Measurements from ENCODE around the gene USP31. TPM values are rescaled to one million over a fixed set of nuclear protein-coding genes. Genes with fewer than 3 reads are reported as not detected.

Gene USP31
- total and polyA plus RNA-seq, 2 experiments from 2014 or later: 3.3 to 6.4 TPM

DNA sequence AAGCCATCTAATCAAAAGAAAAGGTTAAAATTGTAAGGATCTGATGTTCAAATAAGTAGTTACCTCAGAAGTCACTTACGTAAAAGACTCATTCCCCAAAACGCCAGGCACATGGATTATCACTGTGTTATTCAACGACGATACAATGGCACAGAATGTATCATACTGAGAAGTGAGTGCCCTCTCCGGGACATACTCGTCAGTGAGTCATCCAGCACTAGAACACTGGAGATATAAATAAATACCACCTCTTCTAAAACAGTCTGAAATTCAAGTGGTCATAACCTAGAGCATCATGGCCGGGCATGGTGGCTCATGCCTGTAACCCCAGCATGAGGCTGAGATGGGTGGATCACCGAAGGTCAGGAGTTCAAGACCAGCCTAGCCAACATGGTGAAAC, 24.9 kb downstream of the USP31 start:
- Histone ChIP-seq H3K27me3 (no peaks in the 10 kb centered on the region), H3K79me2 (peaks cover 65% of the 10 kb centered on the region), H4K20me1 (ENCODE audit: insufficient read depth, poor library complexity, severe bottlenecking) (no peaks in the 10 kb centered on the region), H2AFZ (no peak overlapping the region), H3K9me2 (replicated peaks; ENCODE audit: insufficient read depth) (no peaks in the 10 kb centered on the region), H3K27ac (no peak overlapping the region), H3K4me1 (ENCODE audit: insufficient read depth) (no peaks in the 10 kb centered on the region), H3K4me3 (no peak overlapping the region), H3K36me3 (replicated peaks; ENCODE audit: insufficient read depth, low read depth) (no peaks in the 10 kb centered on the region), H3K9me3 (ENCODE audit: low read depth) (no peaks in the 10 kb centered on the region), H3K4me2 (no peak overlapping the region)
- DNase-seq (ENCODE audit: low spot score): no peak
- TF ChIP-seq EZH2phosphoT487 (IDR thresholded peaks at IDR 0.05; ENCODE audit: low read depth, severe bottlenecking, unreplicated experiment) (no peak), EZH2 (IDR thresholded peaks at IDR 0.05; ENCODE audit: borderline replicate concordance) (no peak)
- TF ChIP-seq, protein P1, sequence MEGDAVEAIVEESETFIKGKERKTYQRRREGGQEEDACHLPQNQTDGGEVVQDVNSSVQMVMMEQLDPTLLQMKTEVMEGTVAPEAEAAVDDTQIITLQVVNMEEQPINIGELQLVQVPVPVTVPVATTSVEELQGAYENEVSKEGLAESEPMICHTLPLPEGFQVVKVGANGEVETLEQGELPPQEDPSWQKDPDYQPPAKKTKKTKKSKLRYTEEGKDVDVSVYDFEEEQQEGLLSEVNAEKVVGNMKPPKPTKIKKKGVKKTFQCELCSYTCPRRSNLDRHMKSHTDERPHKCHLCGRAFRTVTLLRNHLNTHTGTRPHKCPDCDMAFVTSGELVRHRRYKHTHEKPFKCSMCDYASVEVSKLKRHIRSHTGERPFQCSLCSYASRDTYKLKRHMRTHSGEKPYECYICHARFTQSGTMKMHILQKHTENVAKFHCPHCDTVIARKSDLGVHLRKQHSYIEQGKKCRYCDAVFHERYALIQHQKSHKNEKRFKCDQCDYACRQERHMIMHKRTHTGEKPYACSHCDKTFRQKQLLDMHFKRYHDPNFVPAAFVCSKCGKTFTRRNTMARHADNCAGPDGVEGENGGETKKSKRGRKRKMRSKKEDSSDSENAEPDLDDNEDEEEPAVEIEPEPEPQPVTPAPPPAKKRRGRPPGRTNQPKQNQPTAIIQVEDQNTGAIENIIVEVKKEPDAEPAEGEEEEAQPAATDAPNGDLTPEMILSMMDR (IDR thresholded peaks at IDR 0.05; ENCODE audit: poor library complexity): no peak
- WGBS (ENCODE audit: low lambda C conversion rate, missing lambda C conversion rate): 86% methylated on average over 8 of the region's 8 CpGs

DNA sequence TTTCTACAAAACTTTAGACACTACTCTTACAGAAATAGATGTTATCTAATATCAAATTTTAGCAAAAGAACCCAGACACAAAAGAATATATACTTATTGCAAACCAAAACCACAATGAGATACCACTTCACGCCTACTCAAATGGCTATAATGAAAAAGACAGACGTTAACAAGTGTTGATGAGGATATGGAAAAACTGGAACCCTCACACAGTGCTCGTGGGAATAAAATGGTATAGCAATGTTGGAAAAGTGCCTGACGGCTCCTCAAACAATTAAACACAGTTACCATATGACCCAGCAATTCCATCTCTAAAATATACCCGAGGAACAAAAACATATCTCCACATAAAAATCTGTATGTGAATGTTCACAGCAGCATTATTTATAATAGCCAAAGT, 27.1 kb downstream of the USP31 start:
- no peak for DNase-seq (ENCODE audit: low spot score)
- H3K4me3 ChIP-seq: no peak overlapping the region
- no peak overlapping the region for H3K4me2 ChIP-seq
- TF ChIP-seq, protein P1 (IDR thresholded peaks at IDR 0.05; ENCODE audit: poor library complexity): no peak
- TF ChIP-seq EZH2phosphoT487 (IDR thresholded peaks at IDR 0.05; ENCODE audit: low read depth, severe bottlenecking, unreplicated experiment): no peak
- no peak for TF ChIP-seq EZH2 (IDR thresholded peaks at IDR 0.05; ENCODE audit: borderline replicate concordance)
- H3K27me3 ChIP-seq: no peaks in the 10 kb centered on the region
- no peak overlapping the region for H2AFZ ChIP-seq
- no peak overlapping the region for H3K27ac ChIP-seq
- H3K79me2 ChIP-seq: peaks cover 68% of the 10 kb centered on the region
- H3K9me3 ChIP-seq (ENCODE audit: low read depth): no peaks in the 10 kb centered on the region
- no peaks in the 10 kb centered on the region for H3K9me2 ChIP-seq (replicated peaks; ENCODE audit: insufficient read depth)
- no peaks in the 10 kb centered on the region for H4K20me1 ChIP-seq (ENCODE audit: insufficient read depth, poor library complexity, severe bottlenecking)
- no peaks in the 10 kb centered on the region for H3K4me1 ChIP-seq (ENCODE audit: insufficient read depth)
- no peaks in the 10 kb centered on the region for H3K36me3 ChIP-seq (replicated peaks; ENCODE audit: insufficient read depth, low read depth)
- WGBS (ENCODE audit: low lambda C conversion rate, missing lambda C conversion rate): 82% methylated on average over 5 of the region's 5 CpGs

DNA sequence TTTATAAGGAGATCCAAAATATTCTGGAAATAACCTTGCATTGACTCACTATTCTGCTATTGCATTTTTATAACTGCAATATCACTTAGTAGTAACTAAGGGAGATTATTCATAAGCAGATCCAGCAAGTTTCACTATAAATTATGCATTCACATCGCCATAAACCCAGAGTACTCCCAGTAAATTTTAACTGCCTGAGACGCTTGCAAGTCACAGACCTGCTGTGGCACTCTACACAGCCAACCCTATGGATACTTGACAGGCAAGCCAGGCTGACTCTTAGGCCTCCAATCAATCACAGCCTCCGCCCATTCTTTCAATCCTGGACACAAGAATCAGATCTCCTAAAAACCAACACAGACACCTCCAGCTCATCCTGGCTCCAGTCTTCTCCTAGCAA, 28.2 kb downstream of the USP31 start:
- Histone ChIP-seq H3K9me2 (replicated peaks; ENCODE audit: insufficient read depth) (no peaks in the 10 kb centered on the region), H3K36me3 (replicated peaks; ENCODE audit: insufficient read depth, low read depth) (no peaks in the 10 kb centered on the region), H3K4me3 (no peak overlapping the region), H4K20me1 (ENCODE audit: insufficient read depth, poor library complexity, severe bottlenecking) (no peaks in the 10 kb centered on the region), H2AFZ (no peak overlapping the region), H3K4me2 (no peak overlapping the region), H3K79me2 (peaks cover 61% of the 10 kb centered on the region), H3K4me1 (ENCODE audit: insufficient read depth) (no peaks in the 10 kb centered on the region), H3K9me3 (ENCODE audit: low read depth) (no peaks in the 10 kb centered on the region), H3K27ac (peak overlapping the region; percentile 19), H3K27me3 (no peaks in the 10 kb centered on the region)
- WGBS (ENCODE audit: low lambda C conversion rate, missing lambda C conversion rate): 76% methylated on average over 3 of the region's 3 CpGs
- no peak for DNase-seq (ENCODE audit: low spot score)
- TF ChIP-seq, protein P1 (IDR thresholded peaks at IDR 0.05; ENCODE audit: poor library complexity): no peak
- no peak for TF ChIP-seq EZH2 (IDR thresholded peaks at IDR 0.05; ENCODE audit: borderline replicate concordance)
- TF ChIP-seq EZH2phosphoT487 (IDR thresholded peaks at IDR 0.05; ENCODE audit: low read depth, severe bottlenecking, unreplicated experiment): no peak

DNA sequence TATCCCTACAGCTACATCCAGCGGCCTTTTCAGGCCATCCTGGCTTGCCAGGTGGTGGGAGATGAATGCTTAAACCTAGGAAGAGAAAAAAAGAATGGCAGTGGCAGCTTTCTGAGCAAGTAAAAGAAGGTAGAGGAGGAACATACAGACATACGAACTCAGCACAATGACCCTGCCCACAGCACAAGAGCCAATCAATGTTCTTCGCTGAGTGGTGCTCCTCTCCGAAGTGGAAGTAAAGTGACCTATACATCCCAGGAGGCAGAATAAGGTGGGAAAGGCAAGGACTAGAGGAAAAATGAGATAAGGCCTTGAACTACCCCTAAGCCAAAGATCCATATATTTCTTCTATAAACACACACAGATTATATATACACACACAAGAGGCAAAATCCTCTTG, 28.7 kb downstream of the USP31 start:
- Histone ChIP-seq H3K36me3 (replicated peaks; ENCODE audit: insufficient read depth, low read depth) (no peaks in the 10 kb centered on the region), H3K9me3 (ENCODE audit: low read depth) (no peaks in the 10 kb centered on the region), H3K4me3 (no peak overlapping the region), H4K20me1 (ENCODE audit: insufficient read depth, poor library complexity, severe bottlenecking) (no peaks in the 10 kb centered on the region), H3K27me3 (no peaks in the 10 kb centered on the region), H3K4me2 (no peak overlapping the region), H3K9me2 (replicated peaks; ENCODE audit: insufficient read depth) (no peaks in the 10 kb centered on the region), H3K27ac (peak overlapping the region; percentile 19), H3K79me2 (peaks cover 56% of the 10 kb centered on the region), H2AFZ (no peak overlapping the region), H3K4me1 (ENCODE audit: insufficient read depth) (no peaks in the 10 kb centered on the region)
- TF ChIP-seq, protein P1 (IDR thresholded peaks at IDR 0.05; ENCODE audit: poor library complexity): no peak
- TF ChIP-seq EZH2phosphoT487 (IDR thresholded peaks at IDR 0.05; ENCODE audit: low read depth, severe bottlenecking, unreplicated experiment) (no peak), EZH2 (IDR thresholded peaks at IDR 0.05; ENCODE audit: borderline replicate concordance) (no peak)
- 93% methylated on average over 4 of the region's 4 CpGs for WGBS (ENCODE audit: low lambda C conversion rate, missing lambda C conversion rate)
- no peak for DNase-seq (ENCODE audit: low spot score)

Measured in hepatocyte (in vitro differentiated cells).